A673 (cell line): ENCODE measurements around the gene UGT1A9. TPM values are rescaled to one million over a fixed set of nuclear protein-coding genes. Genes with fewer than 3 reads are reported as not detected.

Experiments used
- BruUV-seq: library from RNA; stranded (reverse); fragments of 400-500 nt; replicated peaks from 2 replicates; lab custom pipeline; 2021; lab: Mats Ljungman, UMichigan
- CTCF ChIA-PET: fragments of 300-600 bp; sonication (Branson Sonifier 250); formaldehyde crosslinking; loops from one replicate; lab custom pipeline; 2022; ENCODE audit warnings: antibody characterized with exemption; lab: Charles Lee
- POLR2A ChIA-PET: fragments of 300-600 bp; sonication (Branson Sonifier 250); formaldehyde crosslinking; loops from one replicate; lab custom pipeline; 2022; ENCODE audit warnings: antibody characterized with exemption; ENCODE audit not compliant: low non-redundant PET; lab: Charles Lee
- DNase-seq: peaks from one replicate; pipeline ENCODE4 v3.0.0-alpha.2; 2015; ENCODE audit warnings: low spot score
- H3K27ac ChIP-seq: fragments of 200-600 bp; sonication (generic); 2 replicates; pipeline ENCODE4 v1.5.1; 2016; ENCODE audit warnings: mixed run types, low read depth, mild to moderate bottlenecking, mixed read lengths, antibody characterized with exemption, low read length; ENCODE audit not compliant: poor library complexity, severe bottlenecking
- H3K27me3 ChIP-seq: fragments of 200-600 bp; sonication (generic); replicated peaks from 2 replicates; pipeline ENCODE4 v1.6.1; 2017; ENCODE audit warnings: mixed run types, low read depth, mild to moderate bottlenecking, mixed read lengths, antibody characterized with exemption, low read length; ENCODE audit not compliant: insufficient read depth, poor library complexity
- H3K36me3 ChIP-seq: fragments of 200-600 bp; sonication (generic); 2 replicates; pipeline ENCODE4 v1.6.1; 2016; ENCODE audit warnings: mixed run types, mild to moderate bottlenecking, mixed read lengths, antibody characterized with exemption, low read length; ENCODE audit not compliant: insufficient read depth, poor library complexity, severe bottlenecking
- H3K4me1 ChIP-seq: fragments of 200-600 bp; sonication (generic); 2 replicates; pipeline ENCODE4 v1.6.1; 2017; ENCODE audit warnings: mixed run types, mild to moderate bottlenecking, mixed read lengths, antibody characterized with exemption, low read length; ENCODE audit not compliant: insufficient read depth, poor library complexity, severe bottlenecking
- H3K4me3 ChIP-seq: fragments of 200-600 bp; sonication (generic); 2 replicates; pipeline ENCODE4 v1.5.1; 2016; ENCODE audit warnings: low read depth, mixed run types, mild to moderate bottlenecking, mixed read lengths, low read length; ENCODE audit not compliant: poor library complexity, severe bottlenecking
- H3K9me3 ChIP-seq: fragments of 200-600 bp; sonication (generic); 2 replicates; pipeline ENCODE4 v1.6.1; 2016; ENCODE audit warnings: mixed run types, low read depth, mild to moderate bottlenecking, mixed read lengths, antibody characterized with exemption, low read length; ENCODE audit not compliant: poor library complexity, severe bottlenecking
- CTCF ChIP-seq: fragments of 300-800, 200-600 bp; sonication (generic); conservative IDR thresholded peaks from 2 replicates; pipeline ENCODE4 v1.5.1; 2017; ENCODE audit warnings: low read depth, mild to moderate bottlenecking, antibody characterized with exemption, low read length, moderate library complexity, mixed read lengths
- EZH2 ChIP-seq: fragments of 200-600 bp; sonication (generic); IDR thresholded peaks from 2 replicates; pipeline ENCODE4 v1.6.1; 2017; ENCODE audit warnings: borderline replicate concordance, low read depth, mild to moderate bottlenecking, mixed read lengths, antibody characterized with exemption, low read length; ENCODE audit not compliant: poor library complexity, severe bottlenecking
- intact Hi-C: fragments of 100-400 bp; cut with micrococcal nuclease; formaldehyde crosslinking; loops from one replicate; pipeline ENCODE4 v1.10.0; 2022; ENCODE audit not compliant: unreplicated experiment
- total RNA-seq: library from RNA; stranded (reverse); gene quantifications from 2 replicates; pipeline ENCODE4 v1.2.3, GENCODE V29; 2021

The UGT1A9 gene
- total RNA-seq, 1 experiment from 2014 or later, result not detected

- no TSS peak for BruUV-seq
- no peak for DNase-seq
- ChIA-PET CTCF (no interaction called here), POLR2A (no interaction called here)
- Histone ChIP-seq H3K4me1 (no peaks in the 10 kb centered on the region), H3K36me3 (no peaks in the 10 kb centered on the region), H3K4me3 (no peak overlapping the region), H3K9me3 (no peaks in the 10 kb centered on the region), H3K27ac (no peak overlapping the region), H3K27me3 (no peaks in the 10 kb centered on the region)
- intact Hi-C loops, result no loop called here
- TF ChIP-seq EZH2, result no peak
- TF ChIP-seq CTCF, result no peak
These were observed 100.9 kb downstream of the UGT1A9 start for GRCh38 chr2:233772583-233772982.

DNA sequence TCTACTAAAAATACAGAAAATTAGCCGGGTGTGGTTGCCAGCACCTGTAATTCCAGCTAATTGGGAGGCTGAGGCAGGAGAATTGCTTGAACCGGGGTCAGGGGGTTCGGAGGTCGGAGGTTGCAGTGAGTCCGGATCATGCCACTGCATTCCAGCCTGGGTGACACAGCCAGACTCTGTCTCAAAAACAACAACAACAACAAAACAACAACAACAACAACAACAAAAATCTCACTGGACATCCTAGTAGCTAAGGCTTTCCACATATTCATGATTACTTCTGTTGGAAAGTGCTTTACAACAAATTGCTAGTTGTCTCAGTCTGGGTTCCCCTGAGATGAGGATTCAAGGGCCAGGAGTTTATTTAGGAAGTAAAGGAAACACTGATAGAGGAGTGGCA, 102.2 kb downstream of the UGT1A9 start:
- H3K4me1 ChIP-seq, result no peaks in the 10 kb centered on the region
- H3K27ac ChIP-seq, result no peak overlapping the region
- no peaks in the 10 kb centered on the region for H3K27me3 ChIP-seq
- BruUV-seq, result no TSS peak
- H3K4me3 ChIP-seq, result no peak overlapping the region
- TF ChIP-seq CTCF, result no peak
- CTCF ChIA-PET, result no interaction called here
- H3K9me3 ChIP-seq, result no peaks in the 10 kb centered on the region
- POLR2A ChIA-PET, result no interaction called here
- no peak for DNase-seq
- intact Hi-C loops, result no loop called here
- H3K36me3 ChIP-seq, result no peaks in the 10 kb centered on the region

GRCh38 chr2:233775414-233775813, 103.7 kb downstream of the UGT1A9 start:
- Histone ChIP-seq H3K9me3 (no peaks in the 10 kb centered on the region), H3K27me3 (no peaks in the 10 kb centered on the region), H3K4me3 (no peak overlapping the region), H3K36me3 (no peaks in the 10 kb centered on the region), H3K27ac (no peak overlapping the region), H3K4me1 (no peaks in the 10 kb centered on the region)
- intact Hi-C loops, result no loop called here
- BruUV-seq, result no TSS peak
- DNase-seq, result no peak
- TF ChIP-seq CTCF (no peak), EZH2 (no peak)
- POLR2A ChIA-PET, result no interaction called here
- CTCF ChIA-PET, result no interaction called here
